SKM-1 (cell line): Measurements from ENCODE around the gene MEGF6.
"Not testable (repeated sequence)": the region's sequence is repeated elsewhere in the genome, so short reads cannot be mapped to it uniquely, and the experiment has no call there.

Experiments used
- DNase-seq: peaks from one replicate; lab custom pipeline; 2025; ENCODE audit not compliant: unreplicated experiment; lab: John Stamatoyannopoulos, UW

Gene MEGF6

GRCh38 chr1:3594706-3595377 is 16.5 kb downstream of the MEGF6 start:
- no peak for DNase-seq

- DNase-seq, result no peak
Observed at GRCh38 chr1:3593745-3594144, 17.6 kb downstream of the MEGF6 start.

- no peak for DNase-seq
Observed at GRCh38 chr1:3593334-3593733, 18.0 kb downstream of the MEGF6 start.

GRCh38 chr1:3590951-3591865 is 20.1 kb downstream of the MEGF6 start:
- no peak for DNase-seq

- DNase-seq, result no peak
Observed at GRCh38 chr1:3590139-3590763, 21.1 kb downstream of the MEGF6 start.

- DNase-seq, result no peak
Observed at GRCh38 chr1:3588395-3588794, 22.9 kb downstream of the MEGF6 start.

GRCh38 chr1:3586986-3587759 is 24.1 kb downstream of the MEGF6 start:
- no peak for DNase-seq

GRCh38 chr1:3585940-3586568 is 25.3 kb downstream of the MEGF6 start:
- DNase-seq, result no peak

GRCh38 chr1:3585353-3585868 is 25.9 kb downstream of the MEGF6 start:
- DNase-seq, result not testable (repeated sequence)

- no peak for DNase-seq
Observed at GRCh38 chr1:3584915-3585314, 26.4 kb downstream of the MEGF6 start.

GRCh38 chr1:3583751-3584150 is 27.6 kb downstream of the MEGF6 start:
- DNase-seq, result not testable (repeated sequence)

- DNase-seq, result no peak
Observed at GRCh38 chr1:3581296-3582036, 29.8 kb downstream of the MEGF6 start.

- DNase-seq, result no peak
Observed at GRCh38 chr1:3580231-3580630, 31.1 kb downstream of the MEGF6 start.

- DNase-seq, result no peak
Observed at GRCh38 chr1:3579626-3580025, 31.7 kb downstream of the MEGF6 start.

- no peak for DNase-seq
Observed at GRCh38 chr1:3578906-3579305, 32.4 kb downstream of the MEGF6 start.

GRCh38 chr1:3578433-3578805 is 32.9 kb downstream of the MEGF6 start:
- DNase-seq, result no peak

- no peak for DNase-seq
Observed at GRCh38 chr1:3577711-3578432, 33.4 kb downstream of the MEGF6 start.

- no peak for DNase-seq
Observed at GRCh38 chr1:3577300-3577699, 34.0 kb downstream of the MEGF6 start.

- no peak for DNase-seq
Observed at GRCh38 chr1:3575993-3576392, 35.3 kb downstream of the MEGF6 start.
